HUES6 (cell line): ENCODE measurements around the gene VSX2.

Experiments
- H3K27ac ChIP-seq: 2 replicates; pipeline ENCODE4 v1.7.0; 2013; ENCODE audit warnings: low read depth, mild to moderate bottlenecking, low read length, inconsistent platforms
- H3K27me3 ChIP-seq: 2 replicates; pipeline ENCODE4 v1.6.1; 2013; ENCODE audit warnings: low read length; ENCODE audit not compliant: control insufficient read depth, insufficient read depth
- H3K36me3 ChIP-seq: 2 replicates; pipeline ENCODE4 v1.6.1; 2013; ENCODE audit warnings: low read length; ENCODE audit not compliant: control insufficient read depth, insufficient read depth
- H3K4me1 ChIP-seq: 2 replicates; pipeline ENCODE4 v1.6.1; 2013; ENCODE audit warnings: low read length; ENCODE audit not compliant: control insufficient read depth, insufficient read depth
- H3K4me3 ChIP-seq: 2 replicates; pipeline ENCODE4 v1.5.1; 2013; ENCODE audit warnings: low read depth, low read length
- H3K9ac ChIP-seq: one replicate; pipeline ENCODE4 v1.6.1; 2013; ENCODE audit warnings: mild to moderate bottlenecking, low read length
- H3K9me3 ChIP-seq: 2 replicates; pipeline ENCODE4 v1.6.1; 2013; ENCODE audit warnings: low read depth, low read length; ENCODE audit not compliant: control insufficient read depth, insufficient read depth

Gene VSX2

GRCh38 chr14:74208642-74209041, 30.6 kb upstream of the VSX2 start:
- H3K9me3 ChIP-seq = no peaks in the 10 kb centered on the region
- H3K4me1 ChIP-seq = no peaks in the 10 kb centered on the region
- no peak overlapping the region for H3K27ac ChIP-seq
- H3K36me3 ChIP-seq = no peaks in the 10 kb centered on the region
- H3K27me3 ChIP-seq = no peaks in the 10 kb centered on the region
- no peak overlapping the region for H3K9ac ChIP-seq
- no peak overlapping the region for H3K4me3 ChIP-seq

- H3K36me3 ChIP-seq = no peaks in the 10 kb centered on the region
- no peak overlapping the region for H3K9ac ChIP-seq
- H3K27me3 ChIP-seq = peaks cover 12% of the 10 kb centered on the region
- H3K4me1 ChIP-seq = no peaks in the 10 kb centered on the region
- H3K27ac ChIP-seq = no peak overlapping the region
- H3K4me3 ChIP-seq = no peak overlapping the region
- no peaks in the 10 kb centered on the region for H3K9me3 ChIP-seq
Observed at GRCh38 chr14:74211945-74212580, 27.2 kb upstream of the VSX2 start.

GRCh38 chr14:74213907-74214803, 25.1 kb upstream of the VSX2 start:
- no peaks in the 10 kb centered on the region for H3K36me3 ChIP-seq
- H3K4me1 ChIP-seq = no peaks in the 10 kb centered on the region
- peaks cover 33% of the 10 kb centered on the region for H3K27me3 ChIP-seq
- H3K9ac ChIP-seq = no peak overlapping the region
- no peak overlapping the region for H3K4me3 ChIP-seq
- no peak overlapping the region for H3K27ac ChIP-seq
- no peaks in the 10 kb centered on the region for H3K9me3 ChIP-seq

GRCh38 chr14:74216671-74217070, 22.6 kb upstream of the VSX2 start:
- H3K36me3 ChIP-seq = no peaks in the 10 kb centered on the region
- H3K27me3 ChIP-seq = peaks cover 43% of the 10 kb centered on the region
- H3K4me3 ChIP-seq = no peak overlapping the region
- H3K27ac ChIP-seq = no peak overlapping the region
- no peaks in the 10 kb centered on the region for H3K4me1 ChIP-seq
- no peaks in the 10 kb centered on the region for H3K9me3 ChIP-seq
- no peak overlapping the region for H3K9ac ChIP-seq

- no peaks in the 10 kb centered on the region for H3K4me1 ChIP-seq
- no peak overlapping the region for H3K27ac ChIP-seq
- H3K27me3 ChIP-seq = peaks cover 46% of the 10 kb centered on the region
- no peak overlapping the region for H3K9ac ChIP-seq
- H3K4me3 ChIP-seq = no peak overlapping the region
- no peaks in the 10 kb centered on the region for H3K36me3 ChIP-seq
- H3K9me3 ChIP-seq = no peaks in the 10 kb centered on the region
Observed at GRCh38 chr14:74217672-74218448, 21.4 kb upstream of the VSX2 start.

GRCh38 chr14:74218462-74218861, 20.8 kb upstream of the VSX2 start:
- no peak overlapping the region for H3K4me3 ChIP-seq
- H3K27me3 ChIP-seq = peaks cover 46% of the 10 kb centered on the region

GRCh38 chr14:74219277-74220205, 19.7 kb upstream of the VSX2 start:
- no peaks in the 10 kb centered on the region for H3K36me3 ChIP-seq
- H3K9me3 ChIP-seq = no peaks in the 10 kb centered on the region
- H3K4me1 ChIP-seq = no peaks in the 10 kb centered on the region
- H3K27ac ChIP-seq = no peak overlapping the region
- H3K4me3 ChIP-seq = no peak overlapping the region
- H3K27me3 ChIP-seq = peaks cover 46% of the 10 kb centered on the region
- H3K9ac ChIP-seq = no peak overlapping the region

More at GRCh38 chr14:74218462-74218861, 20.8 kb upstream of the VSX2 start:
- H3K36me3 ChIP-seq = no peaks in the 10 kb centered on the region
- no peak overlapping the region for H3K27ac ChIP-seq
- no peak overlapping the region for H3K9ac ChIP-seq
- no peaks in the 10 kb centered on the region for H3K4me1 ChIP-seq
- no peaks in the 10 kb centered on the region for H3K9me3 ChIP-seq

GRCh38 chr14:74220991-74221390, 18.3 kb upstream of the VSX2 start:
- H3K36me3 ChIP-seq = no peaks in the 10 kb centered on the region
- no peaks in the 10 kb centered on the region for H3K9me3 ChIP-seq
- peaks cover 41% of the 10 kb centered on the region for H3K27me3 ChIP-seq
- H3K4me1 ChIP-seq = no peaks in the 10 kb centered on the region
- H3K9ac ChIP-seq = no peak overlapping the region
- H3K27ac ChIP-seq = no peak overlapping the region
- H3K4me3 ChIP-seq = no peak overlapping the region

GRCh38 chr14:74221741-74222140, 17.5 kb upstream of the VSX2 start:
- Histone ChIP-seq H3K4me3 (no peak overlapping the region), H3K27me3 (peaks cover 38% of the 10 kb centered on the region), H3K27ac (no peak overlapping the region), H3K4me1 (no peaks in the 10 kb centered on the region), H3K9me3 (no peaks in the 10 kb centered on the region), H3K9ac (no peak overlapping the region), H3K36me3 (no peaks in the 10 kb centered on the region)

GRCh38 chr14:74223016-74223415, 16.2 kb upstream of the VSX2 start:
- peaks cover 28% of the 10 kb centered on the region for H3K27me3 ChIP-seq
- no peak overlapping the region for H3K4me3 ChIP-seq
- H3K9ac ChIP-seq = no peak overlapping the region
- no peaks in the 10 kb centered on the region for H3K9me3 ChIP-seq
- H3K27ac ChIP-seq = no peak overlapping the region
- no peaks in the 10 kb centered on the region for H3K4me1 ChIP-seq
- H3K36me3 ChIP-seq = no peaks in the 10 kb centered on the region
